Epithelial cell of prostate (primary cell): ENCODE results near the gene THADA.

Experiments used
- DNase-seq: peaks from one replicate; pipeline ENCODE4 v3.0.0-alpha.2; 2011; ENCODE audit warnings: low read depth, low spot score
- H3K27ac ChIP-seq: fragments of 450-650 bp; 2 replicates; pipeline ENCODE4 v1.5.1; 2017; ENCODE audit warnings: mild to moderate bottlenecking

The THADA gene

GRCh38 chr2:43186321-43186678, 409.5 kb downstream of the THADA start:
- no peak for DNase-seq
- no peak overlapping the region for H3K27ac ChIP-seq

GRCh38 chr2:43185146-43185545, 410.7 kb downstream of the THADA start:
- peak overlapping the region; percentile 65 for H3K27ac ChIP-seq
- no peak for DNase-seq

GRCh38 chr2:43184339-43184895, 411.4 kb downstream of the THADA start:
- DNase-seq: peak; percentile 94
- peak overlapping the region; percentile 65 for H3K27ac ChIP-seq

GRCh38 chr2:43183743-43184142, 412.1 kb downstream of the THADA start:
- no peak for DNase-seq
- peak overlapping the region; percentile 65 for H3K27ac ChIP-seq

GRCh38 chr2:43180897-43181296, 414.9 kb downstream of the THADA start:
- no peak for DNase-seq
- no peak overlapping the region for H3K27ac ChIP-seq
